Ovary (tissue), 3 donors: Measurements from ENCODE around the gene SLCO2A1.

Source experiments
- EP300 ChIP-seq: sonication (generic); formaldehyde crosslinking; IDR thresholded peaks from one replicate; pipeline ENCODE4 v1.6.1; 2017; ENCODE audit warnings: antibody characterized with exemption
- POLR2A ChIP-seq: fragments of 450-650 bp; IDR thresholded peaks from one replicate; pipeline ENCODE4 v1.6.1; 2017; ENCODE audit warnings: antibody characterized with exemption, mild to moderate bottlenecking, moderate library complexity
- TF ChIP-seq, protein P1 (sequence below), 3 donors: fragments of 450-650 bp in 2 of 3; fragments of 200-600 bp in 1 of 3; IDR thresholded peaks; one replicate each; pipeline versions ENCODE4 v1.5.1 to v1.8.0; 2016 to 2022; ENCODE audit warnings: antibody characterized with exemption in 3 of 3, mild to moderate bottlenecking in 1 of 3
- donor health status: DM: no; HTN: no; CAD: no.

DNA sequence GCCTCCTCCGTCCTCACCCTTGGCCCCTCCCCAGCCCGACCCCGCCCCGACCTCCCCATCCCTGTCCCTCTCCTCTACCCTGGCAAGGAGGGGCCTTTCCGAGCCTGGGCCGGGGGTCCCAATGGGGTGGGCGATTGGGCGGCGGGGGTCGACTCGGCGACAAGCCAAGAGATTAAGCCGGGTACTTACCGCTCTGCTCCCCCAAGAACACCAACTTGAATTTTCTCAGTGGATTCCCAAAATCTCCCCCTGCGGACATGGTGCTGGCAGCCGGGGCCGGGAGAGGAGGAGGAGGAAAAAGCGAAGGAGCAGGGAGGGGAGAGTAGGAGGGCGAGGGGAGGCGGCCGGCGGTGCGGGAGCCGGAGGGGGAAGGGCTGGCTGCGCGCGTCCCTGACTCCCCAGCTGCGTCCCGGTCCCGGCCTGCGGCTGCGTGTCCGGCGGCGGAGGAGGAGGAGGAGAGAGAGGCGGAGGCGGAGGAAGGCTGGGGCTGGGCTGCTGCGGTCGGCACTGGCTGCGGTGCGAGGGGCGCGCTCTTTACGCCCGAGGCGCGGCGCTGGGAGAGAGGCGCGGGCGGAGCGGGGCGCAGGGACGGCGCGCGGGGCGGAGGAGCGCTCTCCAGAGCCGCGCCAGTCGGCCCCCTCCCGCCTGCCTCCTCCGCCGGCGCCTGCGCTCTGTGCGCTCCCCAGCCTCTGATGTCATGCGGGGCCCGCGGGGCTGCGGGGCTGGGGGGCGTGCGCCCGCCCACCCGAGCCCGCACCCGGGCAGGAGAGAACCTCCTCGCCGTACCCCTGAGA lies 134.3 kb downstream of the SLCO2A1 start, which contains the start of gene RAB6B:
- no peak for TF ChIP-seq POLR2A
- TF ChIP-seq, protein P1, sequence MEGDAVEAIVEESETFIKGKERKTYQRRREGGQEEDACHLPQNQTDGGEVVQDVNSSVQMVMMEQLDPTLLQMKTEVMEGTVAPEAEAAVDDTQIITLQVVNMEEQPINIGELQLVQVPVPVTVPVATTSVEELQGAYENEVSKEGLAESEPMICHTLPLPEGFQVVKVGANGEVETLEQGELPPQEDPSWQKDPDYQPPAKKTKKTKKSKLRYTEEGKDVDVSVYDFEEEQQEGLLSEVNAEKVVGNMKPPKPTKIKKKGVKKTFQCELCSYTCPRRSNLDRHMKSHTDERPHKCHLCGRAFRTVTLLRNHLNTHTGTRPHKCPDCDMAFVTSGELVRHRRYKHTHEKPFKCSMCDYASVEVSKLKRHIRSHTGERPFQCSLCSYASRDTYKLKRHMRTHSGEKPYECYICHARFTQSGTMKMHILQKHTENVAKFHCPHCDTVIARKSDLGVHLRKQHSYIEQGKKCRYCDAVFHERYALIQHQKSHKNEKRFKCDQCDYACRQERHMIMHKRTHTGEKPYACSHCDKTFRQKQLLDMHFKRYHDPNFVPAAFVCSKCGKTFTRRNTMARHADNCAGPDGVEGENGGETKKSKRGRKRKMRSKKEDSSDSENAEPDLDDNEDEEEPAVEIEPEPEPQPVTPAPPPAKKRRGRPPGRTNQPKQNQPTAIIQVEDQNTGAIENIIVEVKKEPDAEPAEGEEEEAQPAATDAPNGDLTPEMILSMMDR (IDR thresholded peaks at IDR 0.05), result no peak
- TF ChIP-seq EP300, result no peak
